ENCODE data around the gene CSTPP1.
"Not testable (repeated sequence)": the region's sequence is repeated elsewhere in the genome, so short reads cannot be mapped to it uniquely, and the experiment has no call there.

DNA sequence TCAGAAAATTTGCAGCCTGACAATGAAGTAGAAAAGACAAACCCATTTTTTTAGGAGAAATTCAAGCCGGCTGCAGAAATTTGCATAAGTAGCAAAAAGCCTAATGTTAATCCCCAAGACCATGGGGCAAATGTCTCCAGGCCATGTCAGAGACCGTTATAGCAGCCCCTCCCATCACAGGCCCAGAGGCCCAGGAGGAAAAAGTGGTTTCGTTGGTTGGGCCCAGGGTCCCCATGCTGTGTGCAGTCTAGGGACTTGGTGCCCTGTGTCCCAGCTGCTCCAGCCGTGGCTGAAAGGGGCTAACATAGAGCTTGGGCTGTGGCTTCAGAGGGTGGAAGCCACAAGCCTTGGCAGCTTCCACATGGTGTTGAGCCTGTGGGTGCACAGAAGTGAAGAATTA is 8.6 kb upstream of the CSTPP1 start:
- TF ChIP-seq, protein P1, sequence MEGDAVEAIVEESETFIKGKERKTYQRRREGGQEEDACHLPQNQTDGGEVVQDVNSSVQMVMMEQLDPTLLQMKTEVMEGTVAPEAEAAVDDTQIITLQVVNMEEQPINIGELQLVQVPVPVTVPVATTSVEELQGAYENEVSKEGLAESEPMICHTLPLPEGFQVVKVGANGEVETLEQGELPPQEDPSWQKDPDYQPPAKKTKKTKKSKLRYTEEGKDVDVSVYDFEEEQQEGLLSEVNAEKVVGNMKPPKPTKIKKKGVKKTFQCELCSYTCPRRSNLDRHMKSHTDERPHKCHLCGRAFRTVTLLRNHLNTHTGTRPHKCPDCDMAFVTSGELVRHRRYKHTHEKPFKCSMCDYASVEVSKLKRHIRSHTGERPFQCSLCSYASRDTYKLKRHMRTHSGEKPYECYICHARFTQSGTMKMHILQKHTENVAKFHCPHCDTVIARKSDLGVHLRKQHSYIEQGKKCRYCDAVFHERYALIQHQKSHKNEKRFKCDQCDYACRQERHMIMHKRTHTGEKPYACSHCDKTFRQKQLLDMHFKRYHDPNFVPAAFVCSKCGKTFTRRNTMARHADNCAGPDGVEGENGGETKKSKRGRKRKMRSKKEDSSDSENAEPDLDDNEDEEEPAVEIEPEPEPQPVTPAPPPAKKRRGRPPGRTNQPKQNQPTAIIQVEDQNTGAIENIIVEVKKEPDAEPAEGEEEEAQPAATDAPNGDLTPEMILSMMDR (IDR thresholded peaks at IDR 0.05) = not testable (repeated sequence)
- not testable (repeated sequence) for TF ChIP-seq POLR2A (IDR thresholded peaks at IDR 0.05)

All from lower leg skin (tissue), 3 donors.